Activated naive CD4-positive, alpha-beta T cell treated with anti-CD3 and anti-CD28 coated beads for 36 hours (primary cell): ENCODE data around the gene RCVRN. TPM values are rescaled to one million over a fixed set of nuclear protein-coding genes. Genes with fewer than 3 reads are reported as not detected.
"Not testable (repeated sequence)": the region's sequence is repeated elsewhere in the genome, so short reads cannot be mapped to it uniquely, and the experiment has no call there.

Source experiments
- CTCF ChIA-PET: fragments of 350-600 bp; sonication (Branson Sonifier 250); formaldehyde crosslinking; loops from one replicate; lab custom pipeline; 2021; ENCODE audit warnings: antibody characterized with exemption; lab: Charles Lee
- DNase-seq: peaks from one replicate; pipeline ENCODE4 v3.0.0-alpha.2; 2020
- H3K27ac Mint-ChIP-seq: one replicate; pipeline ENCODE4 v1.8.0; 2021; ENCODE audit warnings: mild to moderate bottlenecking, mixed read lengths
- H3K27me3 Mint-ChIP-seq: one replicate; pipeline ENCODE4 v1.8.0; 2021; ENCODE audit warnings: low read depth, mixed read lengths
- H3K36me3 Mint-ChIP-seq: one replicate; pipeline ENCODE4 v1.8.0; 2021; ENCODE audit warnings: low read depth, mixed read lengths
- H3K4me1 Mint-ChIP-seq: one replicate; pipeline ENCODE4 v1.8.0; 2021; ENCODE audit warnings: low read depth, mixed read lengths
- H3K4me3 Mint-ChIP-seq: one replicate; pipeline ENCODE4 v1.8.0; 2021; ENCODE audit warnings: mild to moderate bottlenecking, moderate library complexity, mixed read lengths
- H3K9me3 Mint-ChIP-seq: one replicate; pipeline ENCODE4 v1.8.0; 2021; ENCODE audit warnings: mixed read lengths
- intact Hi-C: fragments of 100-400 bp; cut with micrococcal nuclease; formaldehyde crosslinking; loops from one replicate; pipeline ENCODE4 v1.15.1; 2023
- total RNA-seq, 2 experiments: library from RNA; stranded (reverse); gene quantifications; one replicate each; pipeline ENCODE4 v1.2.3, GENCODE V29; 2021

RCVRN gene
- total RNA-seq, 2 experiments from 2014 or later = not detected

- H3K4me1 Mint-ChIP-seq = no peaks in the 10 kb centered on the region
These were observed 30.3 kb upstream of the RCVRN start for GRCh38 chr17:9935408-9935807.

DNA sequence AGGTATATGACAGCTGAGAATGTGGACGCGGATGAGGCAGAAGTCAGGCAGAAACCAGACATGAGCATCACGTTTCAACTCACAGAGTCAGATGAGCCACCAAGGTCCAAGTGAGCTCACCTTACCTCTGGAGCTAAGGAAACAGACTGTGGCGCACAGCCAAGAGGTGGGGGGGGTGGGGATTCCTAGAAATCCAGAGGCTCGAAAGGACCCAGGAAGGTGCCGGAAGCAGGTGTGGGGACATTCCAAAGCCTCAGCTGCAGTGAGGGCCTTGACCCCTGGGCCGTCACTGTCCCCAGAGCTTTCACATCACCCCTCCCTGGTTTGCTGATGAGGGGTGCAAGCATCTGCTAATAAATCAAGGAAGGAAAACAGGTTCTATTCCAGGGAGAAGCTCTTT is 29.3 kb upstream of the RCVRN start:
- no peak overlapping the region for H3K27ac Mint-ChIP-seq

More at GRCh38 chr17:9935408-9935807, 30.3 kb upstream of the RCVRN start:
- Mint-ChIP-seq H3K36me3 (no peaks in the 10 kb centered on the region), H3K27me3 (no peaks in the 10 kb centered on the region), H3K9me3 (peaks cover 9% of the 10 kb centered on the region), H3K27ac (no peak overlapping the region), H3K4me3 (no peak overlapping the region)
- CTCF ChIA-PET = interaction anchor here (1.2 kb wide), 1 partner anchor 11 kb away, joined by 3 read pairs; no protein-coding TSS in a partner anchor
- intact Hi-C loops = no loop called here
- no peak for DNase-seq

DNA sequence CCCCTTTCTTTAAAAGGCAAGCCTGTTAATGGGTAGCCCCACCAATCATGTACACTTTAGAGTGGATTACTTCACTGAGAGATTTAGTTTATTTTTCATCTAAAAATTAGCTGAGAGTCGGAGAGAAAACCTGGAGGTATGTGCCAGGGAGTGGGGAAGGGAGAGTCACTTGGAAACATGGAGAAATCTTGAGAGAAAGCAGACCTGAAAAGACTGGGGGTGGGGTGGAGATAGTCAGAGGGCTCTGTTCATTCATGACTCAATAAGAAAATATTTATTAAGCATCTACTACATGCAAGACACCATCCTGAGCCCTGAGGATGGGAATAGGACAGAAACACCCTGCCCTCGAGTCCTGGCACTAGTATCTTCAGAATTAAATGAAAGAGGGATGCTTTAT is 27.4 kb upstream of the RCVRN start:
- intact Hi-C loops = no loop called here
- no peaks in the 10 kb centered on the region for H3K36me3 Mint-ChIP-seq
- CTCF ChIA-PET = no interaction called here
- no peaks in the 10 kb centered on the region for H3K27me3 Mint-ChIP-seq
- H3K9me3 Mint-ChIP-seq = peaks cover 3% of the 10 kb centered on the region
- no peaks in the 10 kb centered on the region for H3K4me1 Mint-ChIP-seq
- no peak for DNase-seq
- no peak overlapping the region for H3K4me3 Mint-ChIP-seq
- H3K27ac Mint-ChIP-seq = no peak overlapping the region

More for the DNA sequence above, 29.3 kb upstream of the RCVRN start:
- Mint-ChIP-seq H3K36me3 (no peaks in the 10 kb centered on the region), H3K27me3 (no peaks in the 10 kb centered on the region), H3K9me3 (peaks cover 9% of the 10 kb centered on the region), H3K4me1 (no peaks in the 10 kb centered on the region), H3K4me3 (no peak overlapping the region)
- CTCF ChIA-PET = interaction anchor here (1.2 kb wide), 1 partner anchor 10 kb away, joined by 3 read pairs; no protein-coding TSS in a partner anchor
- intact Hi-C loops = no loop called here
- no peak for DNase-seq

- no peak for DNase-seq
- no peaks in the 10 kb centered on the region for H3K9me3 Mint-ChIP-seq
- no peak overlapping the region for H3K4me3 Mint-ChIP-seq
- CTCF ChIA-PET = no interaction called here
- no peaks in the 10 kb centered on the region for H3K4me1 Mint-ChIP-seq
- no peaks in the 10 kb centered on the region for H3K27me3 Mint-ChIP-seq
- intact Hi-C loops = no loop called here
- H3K27ac Mint-ChIP-seq = no peak overlapping the region
- no peaks in the 10 kb centered on the region for H3K36me3 Mint-ChIP-seq
These were observed 26.2 kb upstream of the RCVRN start for GRCh38 chr17:9931144-9931741.

DNA sequence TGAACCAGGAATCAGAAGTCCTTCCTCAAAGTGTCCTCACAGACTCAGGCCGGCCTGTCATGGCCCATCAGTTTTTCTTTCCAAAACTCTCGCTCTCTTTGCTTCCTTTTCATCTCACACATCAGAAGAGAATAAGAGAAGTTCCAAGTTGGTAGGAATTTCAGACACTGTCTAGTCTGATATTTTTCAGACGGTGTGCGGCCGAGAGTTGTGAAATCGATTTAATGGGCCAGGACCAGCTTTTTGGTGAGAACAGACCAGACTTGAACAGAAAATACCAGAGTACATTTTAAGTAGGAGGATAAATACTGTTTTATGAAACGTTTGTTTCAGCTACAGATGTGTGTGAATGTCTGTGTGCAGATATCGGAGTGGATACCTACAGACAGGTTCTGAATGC is 24.8 kb upstream of the RCVRN start:
- Mint-ChIP-seq H3K9me3 (no peaks in the 10 kb centered on the region), H3K27ac (no peak overlapping the region), H3K27me3 (no peaks in the 10 kb centered on the region), H3K36me3 (no peaks in the 10 kb centered on the region), H3K4me3 (no peak overlapping the region), H3K4me1 (no peaks in the 10 kb centered on the region)
- intact Hi-C loops = no loop called here
- DNase-seq = no peak
- CTCF ChIA-PET = no interaction called here

- no peaks in the 10 kb centered on the region for H3K36me3 Mint-ChIP-seq
- CTCF ChIA-PET = interaction anchor here (0.6 to 1.4 kb wide), 2 partner anchors 205 to 689 kb away, joined by 3 to 7 read pairs; no protein-coding TSS in a partner anchor
- no peak overlapping the region for H3K27ac Mint-ChIP-seq
- H3K4me3 Mint-ChIP-seq = no peak overlapping the region
- no peaks in the 10 kb centered on the region for H3K27me3 Mint-ChIP-seq
- no peaks in the 10 kb centered on the region for H3K9me3 Mint-ChIP-seq
- no peak for DNase-seq
- intact Hi-C loops = no loop called here
- H3K4me1 Mint-ChIP-seq = peaks cover 2% of the 10 kb centered on the region
These were observed 23.7 kb upstream of the RCVRN start for GRCh38 chr17:9928601-9929333.

DNA sequence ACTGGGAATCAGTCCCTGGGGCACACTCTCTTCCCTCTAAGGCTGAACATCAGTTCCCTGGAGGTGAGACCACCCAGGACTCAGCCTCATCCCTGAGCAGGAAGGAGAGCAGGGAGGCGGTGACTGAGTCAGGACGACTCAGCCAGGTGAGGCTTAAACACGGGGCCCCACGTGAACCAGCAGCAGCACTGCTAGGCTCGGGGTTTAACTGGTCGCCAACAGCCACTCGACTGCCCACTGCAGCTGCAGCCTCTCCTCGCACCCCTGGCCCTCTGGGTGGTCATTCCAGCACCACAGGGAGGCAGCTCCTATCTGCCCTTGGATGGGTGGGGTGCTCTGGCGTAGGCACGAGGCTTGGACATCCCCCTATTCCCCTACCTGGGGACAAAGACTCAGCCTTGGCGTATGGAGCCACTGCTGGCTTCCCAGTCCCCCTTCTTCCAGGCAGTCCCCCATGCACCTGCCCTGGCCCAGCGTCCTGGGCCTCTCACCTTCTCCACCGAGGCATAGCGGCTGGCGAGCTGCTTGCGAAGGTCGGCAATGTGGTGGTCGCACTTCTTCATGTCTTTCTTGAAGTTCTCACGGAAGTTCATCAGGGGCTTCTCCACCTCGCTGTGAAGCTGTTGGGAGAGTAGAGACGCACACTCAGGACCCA is 21.2 kb upstream of the RCVRN start:
- no peak overlapping the region for H3K27ac Mint-ChIP-seq
- CTCF ChIA-PET = interaction anchor here (0.6 to 2.1 kb wide), 2 partner anchors 40 to 691 kb away, joined by 6 to 8 read pairs; no protein-coding TSS in a partner anchor
- intact Hi-C loops = no loop called here
- peaks cover 2% of the 10 kb centered on the region for H3K4me1 Mint-ChIP-seq
- no peak overlapping the region for H3K4me3 Mint-ChIP-seq
- no peaks in the 10 kb centered on the region for H3K27me3 Mint-ChIP-seq
- no peaks in the 10 kb centered on the region for H3K9me3 Mint-ChIP-seq
- H3K36me3 Mint-ChIP-seq = no peaks in the 10 kb centered on the region
- DNase-seq = no peak

DNA sequence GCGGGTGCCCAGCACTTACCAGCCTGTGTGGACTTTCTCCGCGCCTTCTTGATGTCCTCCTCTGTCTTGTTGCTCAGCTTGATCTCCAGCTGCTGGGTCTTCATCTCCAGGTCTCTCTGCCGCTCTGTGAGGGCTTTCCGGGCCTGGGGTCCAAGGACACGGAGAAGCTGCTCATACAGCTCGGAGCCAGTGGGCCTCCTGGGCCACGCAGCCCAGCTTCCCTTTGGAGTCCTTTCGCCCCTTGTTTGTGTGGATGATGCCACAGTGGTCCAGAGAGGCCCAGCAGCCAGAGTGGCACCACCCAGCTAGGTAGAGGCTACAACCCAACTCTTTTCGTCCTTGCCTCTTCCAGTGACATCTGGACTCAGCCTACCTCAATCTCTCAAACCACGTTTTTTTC is 20.4 kb upstream of the RCVRN start:
- H3K9me3 Mint-ChIP-seq = no peaks in the 10 kb centered on the region

GRCh38 chr17:9924735-9925191 is 19.7 kb upstream of the RCVRN start:
- Mint-ChIP-seq H3K27me3 (no peaks in the 10 kb centered on the region), H3K27ac (no peak overlapping the region), H3K36me3 (no peaks in the 10 kb centered on the region), H3K4me1 (peaks cover 2% of the 10 kb centered on the region), H3K4me3 (no peak overlapping the region), H3K9me3 (no peaks in the 10 kb centered on the region)
- intact Hi-C loops = loop anchor here (1.0 to 5.0 kb wide), 4 partner anchors 34 to 690 kb away; no protein-coding TSS in a partner anchor
- peak; percentile 23 for DNase-seq
- CTCF ChIA-PET = interaction anchor here (0.8 to 2.1 kb wide), 8 partner anchors 10 to 692 kb away, joined by 3 to 8 read pairs (median 3); no protein-coding TSS in a partner anchor

More for the DNA sequence above, 20.4 kb upstream of the RCVRN start:
- no peak overlapping the region for H3K27ac Mint-ChIP-seq
- DNase-seq = no peak
- CTCF ChIA-PET = interaction anchor here (1.1 to 2.1 kb wide), 5 partner anchors 15 to 692 kb away, joined by 3 to 8 read pairs (median 3); no protein-coding TSS in a partner anchor
- no peaks in the 10 kb centered on the region for H3K36me3 Mint-ChIP-seq
- H3K27me3 Mint-ChIP-seq = no peaks in the 10 kb centered on the region
- intact Hi-C loops = loop anchor here (1.0 to 2.0 kb wide), 2 partner anchors 33 to 302 kb away; no protein-coding TSS in a partner anchor
- H3K4me1 Mint-ChIP-seq = peaks cover 2% of the 10 kb centered on the region
- no peak overlapping the region for H3K4me3 Mint-ChIP-seq

GRCh38 chr17:9922012-9922848 is 17.2 kb upstream of the RCVRN start:
- Mint-ChIP-seq H3K36me3 (no peaks in the 10 kb centered on the region), H3K27me3 (no peaks in the 10 kb centered on the region), H3K9me3 (no peaks in the 10 kb centered on the region), H3K4me3 (no peak overlapping the region), H3K4me1 (peaks cover 2% of the 10 kb centered on the region), H3K27ac (no peak overlapping the region)
- intact Hi-C loops = loop anchor here (5.0 kb wide), 1 partner anchor 405 kb away; no protein-coding TSS in a partner anchor
- CTCF ChIA-PET = interaction anchor here (0.7 kb wide), 1 partner anchor 693 kb away, joined by 3 read pairs; no protein-coding TSS in a partner anchor
- no peak for DNase-seq

- DNase-seq, H3K4me3 Mint-ChIP-seq, H3K36me3 Mint-ChIP-seq, CTCF ChIA-PET, H3K27me3 Mint-ChIP-seq, H3K4me1 Mint-ChIP-seq, H3K9me3 Mint-ChIP-seq, H3K27ac Mint-ChIP-seq: not testable (repeated sequence)
- intact Hi-C loops = loop anchor here (5.0 kb wide), 1 partner anchor 406 kb away; no protein-coding TSS in a partner anchor
These were observed 16.1 kb upstream of the RCVRN start for GRCh38 chr17:9921216-9921615.
